GM19452 (cell line): Measurements from ENCODE around the gene ULBP3.

Source experiments
- ATAC-seq: cut with Tn5 transposase; IDR thresholded peaks from one replicate; pipeline ENCODE4 v1.9.1; 2021; ENCODE audit not compliant: unreplicated experiment

ULBP3 gene

DNA sequence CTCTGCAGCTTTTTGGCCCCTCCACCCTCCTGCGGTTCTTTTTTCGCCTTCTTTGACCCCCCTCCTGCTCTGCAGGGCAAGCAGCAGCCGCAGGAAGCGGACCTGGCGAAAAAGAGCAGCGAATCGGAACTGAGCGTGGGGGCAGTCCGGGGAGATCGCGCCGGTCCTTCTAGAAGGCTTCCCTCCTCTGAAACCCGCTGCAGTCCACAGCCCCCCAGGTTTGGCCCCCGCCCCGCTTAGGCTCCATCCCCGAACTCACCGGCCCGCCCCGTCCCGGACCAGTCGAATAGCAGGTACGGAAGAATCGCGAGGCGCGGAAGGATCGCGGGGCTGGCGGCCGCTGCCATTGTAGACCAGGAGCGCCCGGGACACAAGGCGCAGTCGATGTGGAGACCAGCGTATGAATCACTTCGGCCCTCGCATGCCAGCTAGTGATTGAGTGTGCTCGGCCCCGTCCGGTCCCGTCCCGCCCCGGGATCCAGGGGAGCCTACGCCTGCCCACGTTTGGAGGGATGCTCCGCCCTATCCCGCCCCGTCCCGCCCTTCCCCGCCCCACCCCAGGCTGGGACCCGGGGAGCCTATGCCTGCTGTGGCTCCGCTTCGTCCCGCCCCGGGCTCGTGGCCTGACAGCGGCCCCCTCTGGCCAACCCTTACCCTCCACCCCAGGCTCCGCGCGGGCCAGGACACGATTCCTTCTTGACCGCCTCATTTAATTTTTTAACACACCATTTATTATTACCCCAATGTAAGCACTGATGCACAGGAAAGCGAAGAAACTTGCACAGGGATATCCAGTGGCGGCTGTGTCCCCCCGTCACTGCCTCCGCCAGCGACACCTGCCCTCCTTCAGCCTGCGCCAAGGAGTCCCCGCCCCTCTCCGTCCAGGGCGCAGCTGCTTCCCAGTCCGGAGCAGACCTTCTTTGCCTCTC, at the start of gene ULBP3:
Gene ULBP3, minus strand, starts transcription at position 402 of the 929 bp plus-strand sequence. Its CDS starts 55 bp downstream, at position 347.
- no peak for ATAC-seq

DNA sequence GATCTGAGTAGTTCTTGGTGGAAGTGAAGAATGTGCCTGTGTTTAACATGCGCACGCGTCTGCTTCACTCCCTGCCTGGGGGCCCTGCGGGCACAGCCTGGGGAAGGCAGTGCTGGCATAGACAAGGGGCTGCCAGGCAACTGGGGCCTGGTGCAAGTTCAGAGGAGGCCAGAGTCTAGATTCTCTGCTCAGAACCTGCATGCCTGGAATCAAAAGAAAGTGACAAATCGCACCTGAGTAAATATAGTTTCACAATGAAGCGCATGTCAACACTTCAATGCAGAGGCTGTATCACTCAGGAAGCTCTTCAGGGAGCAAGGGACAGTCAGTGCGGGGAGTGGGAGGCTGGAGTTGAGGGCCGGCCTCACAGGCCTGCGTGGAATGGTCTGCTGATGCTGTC, 49.7 kb upstream of the ULBP3 start:
- no peak for ATAC-seq

DNA sequence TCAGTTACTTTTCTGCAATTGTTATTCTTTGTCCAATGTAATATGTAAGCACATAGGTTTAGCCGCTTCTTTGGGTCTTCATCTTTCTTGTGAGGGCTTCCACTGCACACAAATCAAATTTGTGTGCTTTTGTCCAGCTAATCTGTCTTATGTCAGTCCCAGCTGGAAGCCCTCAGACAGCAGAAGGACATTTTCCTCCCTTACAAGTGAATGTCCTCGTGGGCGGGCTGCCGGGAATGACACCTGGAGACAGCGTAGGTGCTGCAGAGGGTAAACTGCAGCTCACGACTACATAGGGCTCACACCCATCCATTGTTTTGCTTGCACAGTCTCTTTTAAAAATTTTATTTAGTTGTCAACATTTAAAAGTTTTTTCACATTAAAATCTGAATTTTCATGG, 49.3 kb upstream of the ULBP3 start:
- no peak for ATAC-seq

DNA sequence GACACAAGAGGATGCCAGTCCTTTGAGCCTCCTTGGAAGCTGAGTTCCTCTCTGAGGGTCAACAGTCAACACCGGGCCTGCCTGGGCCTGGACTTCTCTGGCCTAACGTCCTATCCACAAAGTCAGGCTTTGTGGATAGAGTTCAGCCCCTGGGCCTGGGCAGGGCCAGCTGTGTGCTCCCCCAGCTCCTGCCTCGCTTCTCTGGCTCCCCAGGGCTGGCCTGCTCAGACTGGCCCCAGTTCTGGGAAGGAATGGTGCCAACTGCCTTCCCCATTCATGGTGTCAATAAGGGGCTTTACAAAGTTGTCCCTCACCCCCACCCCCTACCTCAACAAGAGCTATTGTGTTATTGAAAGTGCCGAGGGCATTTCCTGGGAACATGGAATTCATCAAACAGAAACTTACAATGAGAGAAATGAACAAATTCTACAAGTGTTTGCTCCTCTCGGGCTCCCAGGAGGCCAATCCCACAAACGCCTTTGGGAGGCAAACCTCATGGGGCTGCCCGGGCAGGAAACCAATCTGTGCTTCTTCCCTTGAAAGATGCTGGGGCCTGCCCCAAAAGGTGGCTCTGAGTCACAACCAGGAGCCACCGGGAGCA, 47.4 kb upstream of the ULBP3 start:
- no peak for ATAC-seq

DNA sequence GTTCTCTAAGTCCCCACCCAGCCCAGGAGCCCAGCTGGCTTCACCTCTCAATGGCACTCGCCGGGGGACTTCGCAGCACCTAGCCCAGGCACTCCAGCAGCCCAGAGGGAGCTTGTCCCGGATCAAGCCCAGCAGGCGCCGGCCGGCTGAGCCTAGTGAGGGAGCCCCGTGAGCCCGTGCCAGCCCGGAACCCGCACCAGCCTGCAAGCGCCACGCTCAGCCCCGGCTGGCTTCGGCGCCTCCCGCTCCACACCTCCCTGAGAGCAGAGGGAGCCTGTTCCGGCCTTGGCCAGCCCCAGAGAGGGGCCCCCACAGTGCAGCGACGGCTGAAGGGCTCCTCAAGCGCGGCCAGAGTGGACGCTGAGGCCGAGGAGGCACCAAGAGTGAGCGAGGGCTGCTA, 46.8 kb upstream of the ULBP3 start:
- ATAC-seq: no peak

DNA sequence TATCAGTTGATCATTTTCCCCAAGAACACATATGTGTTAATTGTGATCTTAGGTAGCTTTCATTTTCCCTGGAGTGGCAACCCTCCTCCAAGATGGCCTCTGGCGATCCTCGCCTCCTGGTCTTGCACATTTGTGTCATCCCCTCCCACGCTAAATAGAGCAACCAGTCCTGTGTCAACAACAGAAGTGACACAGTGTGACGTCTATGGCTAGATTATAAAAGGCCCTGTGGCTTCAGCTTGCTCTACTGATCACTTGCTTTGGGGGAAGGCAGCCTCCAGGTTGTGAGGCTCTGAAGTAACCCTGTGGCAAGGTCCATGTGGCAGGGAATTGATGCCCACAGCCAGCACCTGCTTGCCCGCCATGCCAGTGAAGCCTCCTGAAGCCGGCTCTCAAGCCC, 43.3 kb upstream of the ULBP3 start:
- no peak for ATAC-seq

DNA sequence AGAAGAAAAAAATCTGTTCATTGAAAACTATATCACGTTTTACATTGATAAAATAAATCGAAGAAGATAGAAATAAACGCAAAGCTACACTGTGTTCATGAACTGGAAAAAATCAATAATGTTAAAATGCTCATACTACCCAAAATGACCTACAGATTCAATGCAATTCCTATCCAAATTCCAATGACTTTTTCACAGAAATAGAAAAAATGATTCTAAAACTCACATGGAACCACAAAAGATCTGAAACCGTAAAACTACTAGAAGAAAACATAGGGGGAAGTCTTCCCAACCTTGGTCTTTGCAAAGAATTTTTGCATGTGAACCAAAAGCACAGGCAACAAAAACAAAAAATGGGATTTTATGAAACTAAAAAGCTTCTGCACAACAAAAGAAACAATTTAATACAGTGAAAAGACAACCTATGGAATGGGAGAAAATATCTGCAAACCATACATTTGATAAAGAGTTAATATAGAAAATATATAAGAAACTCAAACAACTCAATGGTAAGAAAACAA, 33.9 kb upstream of the ULBP3 start:
- no peak for ATAC-seq

DNA sequence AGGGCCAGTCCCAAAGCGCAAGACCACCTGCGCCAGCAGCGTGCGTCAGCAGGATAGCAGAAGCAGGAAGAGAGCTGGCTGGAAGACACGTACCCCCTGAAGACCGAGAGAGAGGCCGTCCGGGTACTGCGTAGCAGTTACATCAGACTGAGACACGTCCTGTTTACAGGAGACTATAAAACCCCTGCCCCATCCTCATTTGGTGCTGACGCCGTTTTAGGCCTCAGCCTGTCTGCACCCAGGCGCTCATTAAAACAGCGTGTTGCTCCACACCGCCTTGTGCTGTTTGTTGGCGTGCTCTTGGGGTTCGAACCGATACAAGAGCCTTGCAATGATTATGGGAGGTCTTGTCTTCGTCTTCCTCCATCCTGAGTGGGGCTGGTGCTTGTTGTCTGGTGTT, 31.8 kb upstream of the ULBP3 start:
- ATAC-seq: no peak

DNA sequence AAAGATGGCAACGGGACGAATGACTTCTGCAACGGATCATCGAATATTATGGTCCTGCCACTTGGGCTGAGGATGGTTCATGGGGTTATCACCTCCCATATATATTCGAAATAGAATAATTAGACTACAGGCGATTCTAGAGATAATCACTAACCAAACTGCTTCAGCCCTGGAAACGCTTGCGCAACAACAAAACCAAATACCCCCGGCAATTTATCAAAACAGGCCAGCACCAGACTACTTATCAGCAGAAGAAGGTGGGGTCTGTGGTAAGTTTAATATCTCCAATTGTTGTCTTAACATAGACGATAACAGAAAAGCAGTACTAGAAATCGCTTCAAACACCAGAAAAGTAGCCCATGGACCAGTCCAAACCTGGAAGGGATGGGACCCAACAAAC, 31.0 kb upstream of the ULBP3 start:
- ATAC-seq: no peak

DNA sequence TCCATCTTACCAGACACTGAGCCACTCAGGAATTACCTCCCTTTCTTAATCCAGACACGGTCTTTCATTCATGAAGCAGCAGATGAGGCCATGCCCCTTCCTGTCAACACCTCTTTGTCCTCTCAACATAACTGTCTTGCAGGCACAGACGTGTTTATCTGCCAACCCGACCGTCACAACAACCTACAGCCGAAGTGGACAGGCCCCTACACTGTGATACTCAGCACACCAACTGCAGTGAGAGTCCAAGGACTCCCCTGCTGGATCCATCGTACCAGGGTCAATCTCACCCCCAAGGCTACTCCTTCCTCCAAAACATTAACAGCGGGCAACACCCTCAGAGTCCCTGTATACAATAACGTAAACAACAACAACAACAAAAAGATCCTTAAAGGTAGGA, 30.6 kb upstream of the ULBP3 start:
- no peak for ATAC-seq

DNA sequence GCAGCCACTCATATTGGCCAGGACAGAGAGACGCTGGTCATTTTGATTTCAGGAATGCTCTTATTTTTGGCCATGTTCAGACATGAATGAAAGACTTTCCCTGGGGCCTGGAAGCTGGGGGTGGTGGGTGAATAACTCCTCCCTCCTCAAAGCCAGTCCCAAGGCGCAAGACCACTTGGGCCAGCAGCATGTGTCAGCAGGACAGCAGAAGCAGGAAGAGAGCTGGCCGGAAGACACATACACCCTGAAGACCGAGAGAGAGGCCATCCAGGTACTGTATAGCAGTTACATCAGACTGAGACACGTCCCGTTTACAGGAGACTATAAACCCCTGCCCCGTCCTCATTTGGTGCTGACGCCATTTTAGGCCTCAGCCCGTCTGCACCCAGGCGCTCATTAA, 29.2 kb upstream of the ULBP3 start:
- ATAC-seq: no peak

DNA sequence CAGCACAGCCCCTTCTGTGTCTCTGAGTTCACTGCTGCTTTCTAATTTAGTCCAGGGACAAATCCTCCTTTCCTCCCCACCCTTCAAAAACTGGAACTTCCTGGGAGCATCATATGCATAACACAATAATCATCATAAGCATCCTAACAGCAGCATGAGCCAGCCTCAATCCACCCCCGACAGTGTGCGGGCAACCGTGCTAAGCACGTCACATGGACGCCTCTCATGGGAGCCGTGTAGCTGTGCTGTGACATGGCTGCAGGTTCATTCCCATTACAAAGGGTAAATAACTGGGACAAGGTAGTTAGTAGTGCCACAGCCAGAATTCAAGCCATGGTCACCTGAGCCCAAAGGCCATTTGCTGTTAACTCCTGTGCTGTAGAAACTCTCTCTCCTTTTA, 24.5 kb upstream of the ULBP3 start:
- ATAC-seq: no peak

DNA sequence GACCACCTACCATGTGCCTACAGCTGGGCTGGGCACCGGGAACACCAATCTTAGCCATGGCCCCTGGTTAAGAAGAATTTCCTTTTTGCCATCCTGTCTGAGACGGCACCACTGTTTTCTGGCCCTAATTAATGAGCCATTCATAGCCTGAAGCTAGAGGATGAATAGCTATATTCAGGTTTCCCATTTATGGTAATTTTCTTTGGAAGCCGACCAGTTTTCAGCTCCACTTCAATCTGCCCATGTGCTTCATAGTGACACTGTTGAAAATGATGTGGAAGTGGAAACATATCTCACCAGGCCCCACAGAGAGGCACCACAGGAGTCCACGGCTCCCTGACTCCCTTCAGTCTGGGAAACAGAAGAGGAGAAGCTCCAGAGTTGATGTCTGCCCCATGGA, 22.6 kb upstream of the ULBP3 start:
- ATAC-seq: no peak

DNA sequence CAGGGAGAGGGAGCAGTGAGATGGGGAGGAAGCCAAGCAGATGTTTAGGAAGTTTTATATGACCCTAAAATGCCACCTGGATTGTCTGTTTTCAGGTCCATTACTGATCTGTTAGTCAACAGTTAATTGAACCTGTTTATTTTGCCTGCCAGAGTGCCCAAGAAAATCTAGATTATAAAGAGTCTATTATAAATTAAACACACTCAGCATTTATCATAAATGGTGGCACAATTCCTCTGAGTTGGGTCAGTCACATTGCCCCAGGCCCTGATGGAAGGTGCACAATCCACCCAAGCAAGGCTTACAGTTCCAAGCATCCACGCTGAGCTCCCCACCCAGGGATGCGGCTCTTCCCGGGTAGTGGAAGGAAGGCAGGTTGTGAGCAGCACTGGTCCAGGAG, 21.4 kb upstream of the ULBP3 start:
- ATAC-seq: no peak

DNA sequence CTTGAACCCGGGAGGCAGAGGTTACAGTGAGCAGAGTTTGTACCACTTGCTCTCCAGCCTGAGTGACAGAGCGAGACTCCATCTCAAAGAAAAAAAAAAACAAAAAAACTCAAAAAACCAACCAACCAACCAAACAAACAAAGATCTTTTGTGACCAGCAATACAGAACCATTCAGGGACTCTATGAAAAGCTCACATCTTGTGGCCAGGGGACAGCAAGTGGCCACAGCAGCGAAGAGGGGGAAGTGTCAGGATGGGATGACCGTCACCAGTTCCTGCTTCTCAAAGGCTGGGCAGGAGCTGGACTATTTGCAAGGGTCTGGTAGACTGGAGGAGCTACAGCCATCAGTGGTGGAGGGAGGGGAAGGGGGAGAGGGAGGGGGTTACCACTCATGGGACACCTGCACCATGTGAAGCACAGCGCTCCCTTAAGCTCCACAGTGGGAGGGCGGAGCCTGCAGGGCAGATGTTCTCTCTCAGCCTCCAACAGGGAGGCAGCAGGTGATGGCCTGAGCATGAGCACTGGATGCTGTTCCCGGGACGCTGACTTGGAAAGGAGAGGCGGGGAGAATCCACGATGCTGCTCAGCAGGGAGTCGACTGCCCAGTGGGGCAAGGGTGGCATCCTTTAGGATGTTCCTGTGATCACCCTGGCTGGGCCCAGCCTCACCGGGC, 19.7 kb upstream of the ULBP3 start:
- no peak for ATAC-seq

DNA sequence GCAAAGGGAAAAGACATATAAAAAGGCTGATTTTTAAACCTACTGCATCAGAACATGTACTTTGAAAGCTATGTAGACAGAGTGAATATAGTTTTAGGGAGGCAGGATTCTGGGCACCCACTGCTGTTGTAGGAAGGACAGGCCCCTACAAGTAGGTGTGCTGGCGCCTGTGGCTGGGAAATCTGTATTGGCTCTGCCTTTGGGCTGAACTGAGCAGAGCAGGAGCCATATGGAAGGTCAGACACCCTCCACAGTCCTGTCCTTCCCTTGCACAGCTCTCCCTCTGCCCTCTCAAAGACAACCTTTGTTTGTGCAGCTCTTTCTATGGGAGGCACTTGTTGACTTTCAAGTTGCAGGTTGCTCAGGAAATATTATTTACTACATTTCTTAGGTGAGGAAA, 18.4 kb upstream of the ULBP3 start:
- ATAC-seq: no peak

DNA sequence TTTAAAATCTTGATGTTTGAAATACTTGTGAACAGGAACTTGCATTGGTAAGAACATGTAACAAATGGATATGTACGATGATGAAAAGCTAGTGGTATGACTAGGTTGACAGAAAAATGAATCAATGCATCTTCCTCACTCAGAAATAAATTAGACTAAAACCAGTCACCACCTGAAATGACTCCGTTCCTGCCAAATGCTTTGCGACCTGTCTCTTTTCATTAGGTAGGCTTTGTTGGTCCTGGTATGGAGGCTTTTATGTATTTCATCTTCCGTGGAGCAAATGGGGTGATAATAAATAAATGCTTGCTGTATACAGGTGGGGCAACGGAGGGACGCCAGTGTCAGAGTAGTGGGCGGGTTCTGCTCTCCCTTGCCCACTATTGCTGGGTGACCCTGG, 17.1 kb upstream of the ULBP3 start:
- no peak for ATAC-seq

DNA sequence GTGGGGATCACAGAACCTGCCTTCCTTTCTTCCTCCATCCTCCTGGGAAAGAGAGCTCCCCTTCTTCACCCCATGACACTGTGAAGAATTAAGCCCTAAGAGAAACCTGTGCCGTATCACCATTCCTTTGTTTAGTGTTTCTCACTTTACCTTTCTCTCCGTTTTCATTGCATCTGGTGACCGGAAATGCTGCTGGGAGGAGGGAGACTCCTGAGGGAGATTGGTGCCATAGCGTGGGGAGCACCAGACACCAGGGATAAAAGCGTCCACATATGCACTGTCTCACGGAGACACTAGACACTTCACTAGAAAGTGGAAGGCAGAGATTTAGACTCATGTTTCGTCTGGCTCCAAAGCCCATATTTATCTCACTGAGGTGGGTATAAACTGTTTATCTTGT, 15.5 kb upstream of the ULBP3 start:
- ATAC-seq: no peak

DNA sequence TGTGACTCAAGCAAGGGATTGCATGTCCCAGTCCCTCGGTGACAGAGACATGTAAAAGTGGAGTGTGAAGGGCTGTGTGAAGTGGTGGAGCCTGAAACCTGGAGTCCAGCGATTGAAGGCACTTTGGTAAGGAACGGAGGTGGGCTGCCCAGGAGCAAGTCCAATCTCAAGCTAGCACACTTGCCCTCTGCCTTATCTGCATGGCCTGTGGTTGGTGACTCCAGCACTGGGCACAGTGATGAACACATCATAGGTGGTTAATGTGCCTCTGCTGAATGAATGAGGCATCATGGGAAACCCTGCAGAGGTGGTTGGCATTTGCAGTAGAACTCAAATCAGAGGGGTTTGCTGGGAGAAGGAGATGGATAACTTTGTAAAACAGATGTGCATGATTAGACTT, 14.9 kb upstream of the ULBP3 start:
- no peak for ATAC-seq

DNA sequence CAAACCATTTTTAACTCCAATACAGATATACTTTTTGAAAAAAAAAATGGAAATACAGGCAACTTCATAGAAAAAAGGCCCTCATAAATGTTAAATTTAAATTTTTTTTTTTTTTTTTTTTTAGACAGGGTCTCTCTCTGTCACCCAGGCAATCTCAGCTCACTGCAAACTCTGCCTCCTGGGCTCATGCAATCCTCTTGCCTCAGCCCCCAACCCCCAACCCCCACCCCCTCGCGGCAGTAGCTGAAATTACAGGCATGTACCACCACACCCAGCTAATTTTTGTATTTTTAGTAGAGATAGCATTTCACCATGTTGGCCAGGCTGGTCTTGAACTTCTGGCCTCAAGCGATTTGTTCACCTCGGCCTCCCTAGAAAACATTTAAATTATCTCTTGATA, 12.8 kb upstream of the ULBP3 start:
- no peak for ATAC-seq

DNA sequence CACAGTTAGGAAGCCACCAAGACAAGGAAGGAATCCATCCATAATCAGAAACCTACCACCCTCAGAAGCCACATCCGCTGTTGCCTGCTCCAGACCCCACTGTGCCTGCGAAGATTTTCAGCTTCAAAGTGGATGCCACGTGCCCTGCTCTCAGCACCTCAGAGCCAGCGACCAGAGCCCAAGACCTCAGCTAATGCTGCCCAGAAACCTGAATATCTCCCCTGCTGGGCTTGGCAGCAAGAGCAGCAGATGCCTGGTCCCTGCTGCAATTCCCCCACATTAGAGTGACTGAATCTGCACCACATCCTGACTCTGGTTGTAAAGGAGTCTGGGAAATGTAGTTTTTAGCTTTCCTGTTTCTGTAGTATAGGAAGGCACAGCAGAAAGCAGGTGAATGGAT, 10.7 kb upstream of the ULBP3 start:
- ATAC-seq: no peak

DNA sequence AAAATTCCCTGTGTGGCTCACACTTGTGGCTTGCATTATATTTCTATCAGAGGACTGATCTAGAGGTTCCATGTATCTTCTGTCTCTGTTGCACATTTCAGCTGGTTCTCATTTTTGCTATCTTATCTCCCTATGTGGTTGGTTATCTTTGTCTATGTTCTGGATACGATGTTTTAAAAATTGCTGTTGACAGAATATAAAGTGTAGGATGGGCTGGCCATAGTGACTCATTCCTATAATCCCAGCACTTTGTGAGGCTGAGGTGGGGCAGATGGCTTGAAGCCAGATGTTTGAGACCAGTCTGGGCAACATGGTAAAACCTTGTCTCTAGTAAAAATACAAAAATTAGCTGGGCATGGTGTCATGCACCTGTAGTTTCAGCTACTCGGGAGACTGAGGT, 9.9 kb upstream of the ULBP3 start:
- ATAC-seq: no peak
